Heart left ventricle (tissue), 16 donors: ENCODE measurements around the gene RPL7A. TPM values are rescaled to one million over a fixed set of nuclear protein-coding genes. Genes with fewer than 3 reads are reported as not detected.

Experiments
- ATAC-seq, 4 donors: fragments of 200-7000 bp; cut with Tn5 transposase; one replicate each; pipeline ENCODE4 v1.9.1; 2020 to 2022; ENCODE audit warnings: moderate library complexity in 4 of 4, mild to moderate bottlenecking in 3 of 4, moderate number of reproducible peaks in 1 of 4
- DNase-seq, 5 donors: peaks; one replicate each; pipeline ENCODE4 v3.0.0-alpha.2; 2020
- H3K27ac ChIP-seq, 12 donors: fragments of 200-600 bp; sonication (generic) in 4 of 12; one replicate each; pipeline versions ENCODE4 v1.5.0 to v1.8.0; 2016 to 2022; ENCODE audit warnings: mild to moderate bottlenecking in 2 of 12
- H3K27me3 ChIP-seq, 9 donors: fragments of 200-600 bp; sonication (generic) in 2 of 9; one replicate each; pipeline versions ENCODE4 v1.5.1 to v1.8.0; 2016 to 2022; ENCODE audit warnings: mild to moderate bottlenecking in 3 of 9
- H3K36me3 ChIP-seq, 9 donors: fragments of 200-600 bp; sonication (generic) in 2 of 9; one replicate each; pipeline versions ENCODE4 v1.5.0 to v1.8.0; 2018 to 2022; ENCODE audit warnings: mild to moderate bottlenecking in 2 of 9
- H3K4me1 ChIP-seq, 12 donors: fragments of 200-600 bp; sonication (generic) in 4 of 12; one replicate each; pipeline versions ENCODE4 v1.5.0 to v1.8.0; 2016 to 2022; ENCODE audit warnings: mild to moderate bottlenecking in 3 of 12
- H3K4me3 ChIP-seq, 12 donors: fragments of 200-600 bp; sonication (generic) in 4 of 12; one replicate each; pipeline versions ENCODE4 v1.5.0 to v1.8.0; 2017 to 2022; ENCODE audit warnings: mild to moderate bottlenecking in 9 of 12, moderate library complexity in 4 of 12
- H3K9me3 ChIP-seq, 12 donors: fragments of 200-600 bp; sonication (generic) in 4 of 12; one replicate each; pipeline versions ENCODE4 v1.5.0 to v1.8.0; 2016 to 2022; ENCODE audit warnings: mild to moderate bottlenecking in 1 of 12
- CTCF ChIP-seq, 12 donors: fragments of 200-600 bp; sonication (generic) in 4 of 12; IDR thresholded peaks; one replicate each; pipeline versions ENCODE4 v1.5.0 to v1.8.0; 2018 to 2022; ENCODE audit warnings: antibody characterized with exemption in 12 of 12, mild to moderate bottlenecking in 5 of 12
- POLR2A ChIP-seq, 2 donors: fragments of 450-650 bp; IDR thresholded peaks; one replicate each; pipeline ENCODE4 v1.6.1; 2017; ENCODE audit warnings: antibody characterized with exemption in 2 of 2, mild to moderate bottlenecking in 2 of 2, moderate library complexity in 2 of 2
- WGBS, 4 donors: extraction: QIAGEN DNeasy Blood & Tissue Kit in 2 of 4; methylation state at CpG; one replicate each; pipeline versions ENCODE4 v1.1.5 to v1.1.7; 2013 to 2018; 5-methylcytosine and 5-hydroxymethylcytosine counted together
- intact Hi-C, 10 donors: fragments of 100-400 bp; cut with DNase I; formaldehyde crosslinking; loops; one replicate each; pipeline versions ENCODE4 v1.11.1 to v1.14.2; 2022
- polyA plus RNA-seq, 2 donors: library from polyadenylated mRNA; stranded (reverse); fragments of 200-250 nt; gene quantifications; one replicate each; pipeline ENCODE4 v1.2.3, GENCODE V29; 2013
- total RNA-seq, 9 donors: library from RNA; depleted of rRNA in 2 of 9; stranded (reverse); fragments of >200 nt in 2 of 9; fragmentation: NEBNext Ultra II Directional in 3 of 9; extraction: Animal tissue kit (Norgen Biotek cat#: 25700) in 3 of 9; gene quantifications; one replicate each; pipeline versions ENCODE4 v1.1.0 to v1.2.4, GENCODE V29; 2016 to 2023
- donor health status: ischemic (EF 13 %, LVEDD 7.1; RV severe dilation, severe dysfunction).
- donor health status: healthy with polysubstance abuse.
- donor health status: DM: no; HTN: yes; CAD: no.
- donor health status: DM: no; HTN: no; CAD: no.
- donor health status: ischemic (EF 25% LVEDD 6.9; RV normal size, moderate dysfunction).
- donor health status: ischemic (EF 25% LVEDD 5.7; RV mildly dilated, moderate dysfunction).
- donor health status: healthy.
- donor health status: DM: yes; HTN: yes; CAD: no.
- donor health status: ischemic (EF 35%, LVEDD 5.7; RV mildly dilated, moderate dysfunction).
- donor health status: nonischemic (EF 11% LVEDD 7.7; RV severe dilation, severe dysfunction).
- donor health status: DM: yes; HTN: yes; CAD: no.
- donor health status: PGD.
- donor health status: ischemic (EF 29% LVEDD 5.4; RV normal size, mild dysfunction).
- donor health status: nonischemic (EF 23%, LVEDD 6.1; RV moderate dilation, normal function).

The RPL7A gene
- total and polyA plus RNA-seq, 11 donors = 845 to 2,727 (median 1,045) TPM

- Histone ChIP-seq H3K4me1 (peaks cover 4 to 19% (median 12%) of the 10 kb centered on the region in 12 donors), H3K36me3 (peaks cover 0 to 51% (median 45%) of the 10 kb centered on the region in 9 donors), H3K4me3 (no peak overlapping the region), H3K27me3 (no peaks in the 10 kb centered on the region), H3K27ac (no peak overlapping the region), H3K9me3 (no peaks in the 10 kb centered on the region)
- WGBS, 4 donors = 82 to 89% (median 87%) methylated on average over 19 of the region's 19 CpGs
- no peak for TF ChIP-seq CTCF (IDR thresholded peaks at IDR 0.05)
- no peak for TF ChIP-seq POLR2A (IDR thresholded peaks at IDR 0.05)
- DNase-seq (peak in 1 of 5 donors; percentile 20), ATAC-seq (no peak)
- intact Hi-C loops = loop anchor here in 2 of 10 donors (5.0 to 10.0 kb wide), 2 partner anchors 96 to 144 kb away; no protein-coding TSS in a partner anchor
Observed at GRCh38 chr9:133331221-133331620, 16.8 kb upstream of the RPL7A start.

- H3K36me3 ChIP-seq = peaks cover 0 to 51% (median 45%) of the 10 kb centered on the region in 9 donors
- TF ChIP-seq CTCF (IDR thresholded peaks at IDR 0.05) (no peak), POLR2A (IDR thresholded peaks at IDR 0.05) (no peak)
- no peak overlapping the region for H3K4me3 ChIP-seq
- H3K27me3 ChIP-seq = no peaks in the 10 kb centered on the region
- intact Hi-C loops = loop anchor here in 3 of 10 donors (2.0 to 10.0 kb wide), 3 partner anchors 97 to 147 kb away; no protein-coding TSS in a partner anchor
- DNase-seq = no peak
- ATAC-seq = no peak
- no peaks in the 10 kb centered on the region for H3K9me3 ChIP-seq
- 95 to 97% (median 97%) methylated on average over 57 of the region's 57 CpGs for WGBS, 4 donors
- peaks cover 6 to 25% (median 17%) of the 10 kb centered on the region in 12 donors for H3K4me1 ChIP-seq
- no peak overlapping the region for H3K27ac ChIP-seq
Observed at GRCh38 chr9:133331641-133332380, 16.2 kb upstream of the RPL7A start.

GRCh38 chr9:133332381-133332730 is 15.7 kb upstream of the RPL7A start:
- 88 to 92% (median 90%) methylated on average over 20 of the region's 20 CpGs for WGBS, 4 donors
- ATAC-seq = no peak
- H3K27ac ChIP-seq = no peak overlapping the region
- H3K36me3 ChIP-seq = peaks cover 0 to 51% (median 45%) of the 10 kb centered on the region in 9 donors
- peak in 1 of 5 donors; percentile 18 for DNase-seq
- peaks cover 6 to 26% (median 19%) of the 10 kb centered on the region in 12 donors for H3K4me1 ChIP-seq
- no peaks in the 10 kb centered on the region for H3K9me3 ChIP-seq
- H3K27me3 ChIP-seq = no peaks in the 10 kb centered on the region
- intact Hi-C loops = loop anchor here in 3 of 10 donors (2.0 to 10.0 kb wide), 3 partner anchors 98 to 148 kb away; no protein-coding TSS in a partner anchor
- no peak overlapping the region for H3K4me3 ChIP-seq
- TF ChIP-seq POLR2A (IDR thresholded peaks at IDR 0.05) (no peak), CTCF (IDR thresholded peaks at IDR 0.05) (no peak)

GRCh38 chr9:133333011-133333410 is 15.0 kb upstream of the RPL7A start:
- no peak for TF ChIP-seq POLR2A (IDR thresholded peaks at IDR 0.05)
- TF ChIP-seq CTCF (IDR thresholded peaks at IDR 0.05) = no peak
- peak in 1 of 5 donors; percentile 4 for DNase-seq
- no peak for ATAC-seq
- H3K27ac ChIP-seq = no peak overlapping the region
- peaks cover 6 to 26% (median 19%) of the 10 kb centered on the region in 12 donors for H3K4me1 ChIP-seq
- no peaks in the 10 kb centered on the region for H3K9me3 ChIP-seq
- no peak overlapping the region for H3K4me3 ChIP-seq
- intact Hi-C loops = loop anchor here in 3 of 10 donors (2.0 to 10.0 kb wide), 3 partner anchors 98 to 148 kb away; no protein-coding TSS in a partner anchor
- H3K36me3 ChIP-seq = peaks cover 0 to 51% (median 45%) of the 10 kb centered on the region in 9 donors
- WGBS, 4 donors = 90 to 97% (median 95%) methylated on average over 10 to 11 of the region's 11 CpGs
- H3K27me3 ChIP-seq = no peaks in the 10 kb centered on the region
